Mammary epithelial cell (primary cell): ENCODE results near the gene CIB1.

Experiments used
- EZH2 ChIP-seq: IDR thresholded peaks from 2 replicates; pipeline ENCODE4 v1.6.1; 2012; ENCODE audit warnings: low read length, inconsistent platforms, borderline replicate concordance
- TF ChIP-seq, protein P1 (sequence below), 2 donors: IDR thresholded peaks in 1 of 2; conservative IDR thresholded peaks in 1 of 2; 2 replicates each; pipeline ENCODE4 v1.5.1; 2011 to 2012; ENCODE audit warnings: inconsistent platforms in 2 of 2, low read length in 2 of 2, mild to moderate bottlenecking in 2 of 2, control low read depth in 1 of 2, low read depth in 1 of 2; ENCODE audit not compliant: insufficient read depth in 1 of 2; ENCODE audit errors: extremely low read depth in 1 of 2

DNA sequence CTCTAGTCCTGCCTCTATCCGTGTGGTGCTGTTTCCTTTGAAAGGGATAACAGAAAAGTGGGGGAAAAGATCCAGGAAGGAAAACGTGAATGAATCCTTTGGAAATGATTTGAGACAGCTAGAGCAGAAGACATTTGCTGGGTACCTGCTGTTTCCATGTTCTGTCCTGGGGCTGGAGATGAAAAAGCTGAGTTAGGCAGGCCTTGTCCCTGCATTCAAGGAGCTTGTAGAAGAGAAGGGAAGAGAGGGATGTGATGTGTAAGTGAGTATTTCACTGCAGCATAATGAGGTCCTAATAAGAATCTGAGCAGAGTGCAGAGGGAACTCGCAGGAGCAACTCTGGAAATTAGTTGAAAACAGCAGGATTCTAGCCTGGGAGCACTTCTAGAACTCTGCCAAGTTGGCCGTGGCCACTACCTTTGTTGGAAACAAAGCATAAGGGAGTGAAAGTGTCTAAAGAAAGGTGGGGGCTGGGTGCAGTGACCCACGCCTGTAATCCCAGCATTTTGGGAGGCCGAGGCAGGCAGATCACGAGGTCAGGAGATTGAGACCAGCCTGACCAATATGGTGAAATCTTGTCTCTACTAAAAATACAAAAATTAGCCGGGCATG, 46.4 kb downstream of the CIB1 start:
- TF ChIP-seq, protein P1, sequence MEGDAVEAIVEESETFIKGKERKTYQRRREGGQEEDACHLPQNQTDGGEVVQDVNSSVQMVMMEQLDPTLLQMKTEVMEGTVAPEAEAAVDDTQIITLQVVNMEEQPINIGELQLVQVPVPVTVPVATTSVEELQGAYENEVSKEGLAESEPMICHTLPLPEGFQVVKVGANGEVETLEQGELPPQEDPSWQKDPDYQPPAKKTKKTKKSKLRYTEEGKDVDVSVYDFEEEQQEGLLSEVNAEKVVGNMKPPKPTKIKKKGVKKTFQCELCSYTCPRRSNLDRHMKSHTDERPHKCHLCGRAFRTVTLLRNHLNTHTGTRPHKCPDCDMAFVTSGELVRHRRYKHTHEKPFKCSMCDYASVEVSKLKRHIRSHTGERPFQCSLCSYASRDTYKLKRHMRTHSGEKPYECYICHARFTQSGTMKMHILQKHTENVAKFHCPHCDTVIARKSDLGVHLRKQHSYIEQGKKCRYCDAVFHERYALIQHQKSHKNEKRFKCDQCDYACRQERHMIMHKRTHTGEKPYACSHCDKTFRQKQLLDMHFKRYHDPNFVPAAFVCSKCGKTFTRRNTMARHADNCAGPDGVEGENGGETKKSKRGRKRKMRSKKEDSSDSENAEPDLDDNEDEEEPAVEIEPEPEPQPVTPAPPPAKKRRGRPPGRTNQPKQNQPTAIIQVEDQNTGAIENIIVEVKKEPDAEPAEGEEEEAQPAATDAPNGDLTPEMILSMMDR (conservative IDR thresholded peaks at IDR 0.05 in 1 of 2, IDR thresholded peaks at IDR 0.05 in 1 of 2; ENCODE audit: extremely low read depth in 1 of 2, insufficient read depth in 1 of 2, low read depth in 1 of 2, low read length in 2 of 2), result no peak
- TF ChIP-seq EZH2, result no peak
